HG03135 (cell line): ENCODE measurements around the gene PSMB3.
"Not testable (repeated sequence)": the region's sequence is repeated elsewhere in the genome, so short reads cannot be mapped to it uniquely, and the experiment has no call there.

Experiments used
- ATAC-seq: cut with Tn5 transposase; IDR thresholded peaks from one replicate; pipeline ENCODE4 v1.9.1; 2021; ENCODE audit warnings: mild to moderate bottlenecking, moderate library complexity; ENCODE audit not compliant: unreplicated experiment

PSMB3 gene

DNA sequence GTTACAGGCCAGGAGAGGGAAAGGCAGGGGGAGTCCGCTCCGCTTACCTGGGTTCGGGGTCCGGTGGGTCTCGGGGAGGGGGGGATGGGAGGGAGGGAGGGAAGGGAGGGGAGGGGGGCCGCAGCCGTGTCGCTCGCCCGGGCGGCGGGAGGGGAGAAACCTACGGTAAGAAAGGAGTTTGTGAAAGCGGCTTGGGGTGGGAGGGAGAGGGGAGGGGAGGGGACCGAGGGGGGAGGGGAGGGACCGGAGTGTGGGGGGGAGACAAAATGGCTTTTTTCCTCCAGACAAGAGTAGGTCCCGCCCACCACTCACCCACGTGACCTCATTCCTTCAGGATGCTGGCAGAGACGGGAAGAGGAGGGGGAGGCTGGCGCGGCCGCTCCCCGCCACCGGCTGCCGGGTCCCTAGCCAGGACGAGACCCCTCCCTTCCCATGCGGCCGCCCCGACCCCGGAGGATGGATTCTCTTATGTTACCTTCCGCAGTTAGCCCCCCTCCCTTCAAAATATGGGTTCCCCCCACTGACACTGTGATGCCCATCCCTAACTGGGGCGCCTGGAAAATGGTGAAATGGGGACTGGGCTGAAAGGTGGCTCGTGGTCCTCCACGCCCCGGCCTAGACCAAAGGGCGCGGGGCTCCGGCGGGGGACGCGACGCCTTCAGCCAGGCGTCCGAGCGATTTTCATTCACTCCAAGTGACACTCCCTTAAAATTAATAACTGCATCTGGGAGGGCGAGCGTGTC, 4.2 kb upstream of the PSMB3 start, which contains the start of gene PCGF2:
PCGF2 (minus strand) TSS at position 188 of the 743 bp plus-strand sequence. CDS start 7,934 bp downstream, outside the sequence.
- no peak for ATAC-seq

DNA sequence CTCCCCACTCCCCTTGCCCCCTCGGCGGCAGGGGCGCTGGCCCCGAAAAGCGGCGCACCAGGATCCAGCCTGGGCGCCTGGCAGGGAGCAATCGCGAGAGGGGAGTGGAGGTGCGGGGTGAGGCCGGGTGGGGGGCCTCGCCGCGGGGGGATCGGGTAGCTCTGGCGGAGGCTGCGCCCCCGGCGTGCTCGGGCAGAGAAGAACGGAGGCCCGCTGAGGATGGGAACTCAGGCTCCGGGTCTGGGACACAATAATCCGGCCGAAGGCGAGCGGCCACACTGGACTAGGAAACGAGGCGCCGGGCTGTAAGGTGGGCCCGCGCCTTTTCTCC, 3.7 kb upstream of the PSMB3 start:
- no peak for ATAC-seq

DNA sequence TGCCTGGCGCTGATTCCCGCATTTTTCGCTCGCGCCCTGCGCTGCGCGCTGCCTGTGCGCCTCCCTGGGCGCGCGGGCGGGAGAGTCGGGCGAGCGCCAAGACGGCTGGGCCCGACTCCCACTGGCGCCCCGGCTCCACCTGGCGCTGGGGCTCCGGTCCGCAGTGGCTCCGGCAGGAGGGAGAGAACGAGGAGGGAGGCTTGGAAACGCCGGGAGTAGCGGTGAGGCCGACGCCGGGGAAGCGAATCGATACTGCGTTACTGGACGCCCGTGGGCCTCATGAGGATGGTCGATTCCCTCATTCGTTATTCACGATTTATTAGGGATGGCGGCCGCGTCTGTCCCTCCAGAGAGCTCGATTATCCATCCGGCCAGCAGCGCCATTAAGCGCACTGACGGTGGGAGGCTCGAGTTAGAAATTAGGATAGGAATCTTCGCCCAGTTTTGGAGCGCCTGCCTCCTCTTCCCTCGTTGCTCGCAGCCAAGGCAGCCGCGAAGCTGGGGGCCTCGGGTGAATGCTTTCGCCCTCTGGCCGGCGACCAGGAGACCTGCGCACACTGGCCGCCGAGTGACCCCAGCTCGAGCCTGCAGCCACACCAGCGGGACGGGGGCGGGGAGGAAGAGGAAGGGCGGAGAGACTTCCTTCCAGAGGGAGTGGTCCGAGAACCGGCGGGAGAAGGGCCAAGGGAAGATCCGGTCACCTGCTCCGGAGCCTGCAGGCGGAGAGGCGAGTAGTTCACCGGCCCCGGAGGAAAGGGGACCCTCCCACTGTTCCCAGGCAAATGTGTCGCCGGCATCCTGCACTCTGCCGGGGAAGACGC, 3.1 kb upstream of the PSMB3 start:
- ATAC-seq = no peak

- no peak for ATAC-seq
These were observed 2.6 kb upstream of the PSMB3 start for GRCh38 chr17:38750044-38750311.

- ATAC-seq = no peak
These were observed 2.0 kb upstream of the PSMB3 start for GRCh38 chr17:38750312-38751121.

DNA sequence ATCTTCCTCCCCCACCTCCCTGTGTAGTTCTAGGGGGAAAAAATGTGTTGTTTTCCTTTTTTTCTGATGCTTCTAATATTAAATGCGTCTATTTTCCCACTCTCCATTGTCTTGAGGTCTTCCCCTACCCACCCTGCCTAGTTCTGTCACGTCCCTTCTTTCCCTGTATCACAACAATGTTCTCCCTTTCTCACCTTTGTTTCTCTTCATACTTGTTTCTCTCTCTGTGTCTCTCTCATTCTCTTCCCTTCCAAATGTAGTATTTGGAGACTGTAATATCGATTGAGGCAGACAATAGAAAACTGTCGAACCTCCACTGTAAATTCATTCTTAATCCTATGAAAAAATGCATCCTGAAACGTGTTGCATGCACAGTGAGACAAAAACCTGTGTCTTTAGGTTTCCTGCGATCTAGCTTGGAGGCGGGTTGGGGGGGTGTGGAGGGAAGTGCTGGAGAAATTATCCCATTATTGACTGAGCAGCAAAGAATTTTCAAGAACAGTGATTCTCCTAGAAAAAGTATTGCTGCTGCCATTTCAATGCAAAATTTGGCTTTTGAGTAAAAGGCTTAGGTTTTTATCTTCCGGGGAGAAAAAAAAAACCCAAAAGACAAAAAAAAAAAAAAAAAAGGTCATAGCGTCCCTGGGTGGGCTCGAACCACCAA, 1.3 kb upstream of the PSMB3 start:
- ATAC-seq = no peak

GRCh38 chr17:38751808-38752307, 683 bp upstream of the PSMB3 start:
- ATAC-seq = peak; percentile 22

DNA sequence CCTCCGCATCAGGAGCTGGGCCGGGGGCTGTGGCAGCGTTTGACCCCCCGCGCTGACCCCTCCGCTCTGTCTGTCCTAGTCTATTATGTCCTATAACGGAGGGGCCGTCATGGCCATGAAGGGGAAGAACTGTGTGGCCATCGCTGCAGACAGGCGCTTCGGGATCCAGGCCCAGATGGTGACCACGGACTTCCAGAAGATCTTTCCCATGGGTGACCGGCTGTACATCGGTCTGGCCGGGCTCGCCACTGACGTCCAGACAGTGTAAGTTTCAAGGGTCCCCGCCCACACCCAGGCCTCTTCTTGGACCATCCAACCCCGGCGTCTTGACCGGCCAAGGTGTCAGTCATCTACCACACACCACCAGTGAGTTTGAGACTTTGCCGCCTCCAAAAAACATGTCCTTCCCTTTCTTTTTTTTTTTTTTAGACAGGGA, 548 bp downstream of the PSMB3 start:
- ATAC-seq = no peak

- no peak for ATAC-seq
These were observed 9.1 kb downstream of the PSMB3 start for GRCh38 chr17:38761612-38762011.

DNA sequence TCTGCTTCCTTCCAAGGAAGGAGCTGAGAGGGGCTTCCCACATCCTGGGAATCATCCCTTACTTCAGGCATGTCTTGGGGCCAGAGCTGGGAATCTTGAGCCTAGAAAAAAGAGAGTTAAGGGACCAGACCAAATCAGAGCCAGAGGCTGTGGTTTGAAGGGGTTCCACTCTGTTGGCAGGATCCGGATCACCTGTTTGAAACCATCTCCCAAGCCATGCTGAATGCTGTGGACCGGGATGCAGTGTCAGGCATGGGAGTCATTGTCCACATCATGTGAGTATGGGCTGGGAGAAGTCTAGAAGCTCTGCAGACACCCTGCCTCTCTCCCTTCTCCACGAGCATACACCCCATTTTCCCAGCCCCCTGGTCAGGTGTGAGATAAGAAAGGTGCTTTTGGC, 9.7 kb downstream of the PSMB3 start:
- ATAC-seq = no peak

- ATAC-seq = no peak
These were observed 13.8 kb downstream of the PSMB3 start for GRCh38 chr17:38766341-38766740.

DNA sequence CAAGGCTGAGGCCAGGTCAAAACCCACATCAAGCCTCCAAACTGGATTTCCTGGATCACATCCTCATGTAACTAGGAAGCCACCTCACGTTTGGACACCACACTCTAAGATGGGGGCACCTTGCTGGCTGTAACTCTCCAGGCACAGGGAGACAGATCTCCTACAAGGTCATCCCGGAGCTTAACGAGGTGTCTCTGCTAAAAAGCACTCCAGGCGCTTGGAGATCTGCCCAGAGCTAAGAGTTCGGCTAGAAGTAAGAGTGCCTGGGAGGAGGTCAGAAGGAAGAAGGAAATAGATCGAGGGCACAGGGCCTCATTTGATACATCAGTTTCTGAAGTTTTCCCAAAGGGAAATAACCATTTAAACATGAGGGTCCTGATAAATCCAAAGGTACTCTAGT, 15.9 kb downstream of the PSMB3 start:
- ATAC-seq = no peak

DNA sequence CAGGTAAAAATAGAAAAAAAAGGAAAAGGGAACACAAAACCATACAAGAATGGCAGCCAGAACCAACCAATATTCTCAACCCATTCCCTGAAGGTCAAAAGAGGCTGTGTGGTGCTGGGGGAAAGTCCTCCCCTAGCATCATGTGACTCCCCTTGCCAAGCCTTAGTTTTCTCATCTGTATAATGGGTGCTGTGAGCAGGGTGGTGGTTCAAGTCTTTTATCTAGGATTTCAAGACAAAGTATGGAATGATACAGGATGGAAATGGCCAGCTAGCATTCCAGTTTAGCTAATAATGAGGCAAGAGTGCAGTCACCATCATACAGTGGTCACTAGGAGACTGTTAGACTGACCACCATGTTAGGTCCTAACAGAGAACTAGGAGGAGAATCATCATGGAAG, 20.7 kb downstream of the PSMB3 start:
- no peak for ATAC-seq

DNA sequence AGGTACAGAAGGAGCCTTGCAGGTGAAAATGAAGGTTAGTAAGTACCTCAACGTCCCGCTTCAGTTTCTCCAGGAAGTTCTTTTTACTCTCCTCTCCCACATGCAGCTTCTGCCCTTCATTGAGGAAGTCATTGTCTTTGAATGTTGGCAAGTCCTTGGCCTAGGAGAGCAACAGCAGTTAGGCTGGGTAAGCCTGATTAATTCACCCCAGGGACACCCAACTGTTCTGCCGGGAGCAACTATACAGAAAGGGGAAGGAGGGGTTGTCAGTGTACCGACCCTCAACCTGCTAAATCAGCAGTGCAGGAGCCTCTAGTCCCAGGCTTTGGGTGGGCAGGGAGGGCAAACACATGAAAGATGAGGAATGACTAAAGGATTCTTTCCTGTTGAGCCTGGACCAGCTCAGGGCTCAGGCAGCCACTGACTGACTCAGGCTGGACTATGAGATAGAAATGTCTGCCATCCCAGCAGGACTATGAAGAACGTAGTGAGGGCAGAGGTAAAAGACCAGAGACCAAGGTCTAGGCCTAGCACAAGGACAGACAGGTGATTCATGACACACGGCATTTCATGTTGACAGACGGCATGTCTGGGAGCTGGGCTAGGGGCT, 25.2 kb downstream of the PSMB3 start:
- ATAC-seq = no peak

GRCh38 chr17:38779965-38780752, 27.6 kb downstream of the PSMB3 start:
- no peak for ATAC-seq

DNA sequence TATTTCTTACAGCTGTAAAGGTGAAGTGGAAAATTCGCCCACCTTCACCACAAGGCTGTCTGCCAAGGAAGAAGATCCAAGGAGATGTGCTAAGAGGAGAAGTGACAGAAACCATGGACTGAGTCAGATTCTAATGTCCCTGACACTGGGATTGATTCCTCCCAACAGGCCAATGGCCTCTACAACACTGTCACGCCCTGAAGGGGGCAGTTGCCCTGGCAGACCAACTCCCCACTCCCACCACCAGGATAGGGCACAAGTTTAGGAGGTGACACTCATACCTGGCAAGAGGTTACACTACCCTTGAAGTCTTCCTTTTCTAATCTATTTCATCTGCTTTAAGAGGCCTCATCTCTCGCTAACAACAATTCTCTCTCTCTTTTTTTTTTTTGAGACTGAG, 30.7 kb downstream of the PSMB3 start:
- ATAC-seq = no peak

DNA sequence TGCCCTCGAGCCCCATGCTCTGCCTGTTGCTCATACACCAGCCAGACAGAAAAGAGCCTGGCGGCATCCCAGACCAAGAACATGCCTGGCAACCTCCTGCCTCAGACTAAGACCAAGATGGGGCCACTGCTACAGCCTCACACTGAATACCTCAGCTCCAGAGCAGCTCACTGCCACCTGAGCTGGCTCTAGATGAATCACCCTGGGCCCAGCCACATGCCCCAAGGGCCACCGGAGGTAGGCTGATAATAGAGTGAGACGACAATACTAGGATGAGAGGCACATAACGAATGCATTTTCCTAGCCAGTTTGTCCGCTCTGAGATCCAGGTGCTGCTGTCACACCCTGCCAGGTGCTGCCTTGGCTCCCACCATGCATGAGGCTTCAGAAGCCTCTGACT, 33.8 kb downstream of the PSMB3 start:
- ATAC-seq = no peak

GRCh38 chr17:38787999-38788398, 35.5 kb downstream of the PSMB3 start:
- not testable (repeated sequence) for ATAC-seq

DNA sequence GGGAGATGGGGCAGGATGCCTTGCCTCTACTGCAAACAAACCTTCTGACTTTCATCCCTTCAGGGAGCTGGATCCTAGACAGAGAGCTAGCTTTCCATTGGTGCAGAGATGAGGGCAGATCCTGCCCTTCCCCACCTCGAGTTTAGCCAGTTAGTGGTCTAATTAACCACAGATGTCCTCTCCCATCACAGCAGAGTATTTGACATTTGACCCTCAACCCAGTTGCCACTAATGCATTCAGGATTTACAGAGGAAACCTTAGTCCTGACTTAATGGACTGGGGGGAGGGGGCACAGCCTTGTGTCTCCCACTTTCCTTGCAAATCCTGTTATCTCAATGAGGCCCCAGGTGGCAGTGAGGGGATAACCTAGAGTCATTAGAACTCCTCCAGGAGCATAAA, 36.6 kb downstream of the PSMB3 start:
- no peak for ATAC-seq
